ENCODE measurements around the gene KCTD13. TPM values are rescaled to one million over a fixed set of nuclear protein-coding genes. Genes with fewer than 3 reads are reported as not detected.

The KCTD13 gene
- total RNA-seq (2013; cell fraction: nucleolus; rRNA removed), result 59.8 and 76.4 TPM in 2 replicates
- 9.7 and 11.0 TPM in 2 replicates for total RNA-seq (2014; rRNA removed)
- total RNA-seq (2014; rRNA removed; fragmentation: Illumina TruSeq; extraction: Trizol), result 7.2 and 8.5 TPM in 2 replicates
- 20.8 and 29.2 TPM in 2 replicates for total RNA-seq (2021)
- 8.1 TPM for polyA plus RNA-seq (2011; ENCODE audit: low read depth)
- 11.4 and 16.8 TPM in 2 replicates for polyA plus RNA-seq (2011; rRNA removed)
- polyA plus RNA-seq (2011; cell fraction: cytosol; rRNA removed), result 19.3 and 22.6 TPM in 2 replicates
- polyA plus RNA-seq (2011; cell fraction: nucleus; rRNA removed), result 45.9 and 58.0 TPM in 2 replicates
- 14.1 and 14.6 TPM in 2 replicates for polyA plus RNA-seq (2012)
- 8.0 and 12.2 TPM in 2 replicates for polyA plus RNA-seq (2014; fragmentation: Illumina TruSeq; extraction: Trizol)
- 1 to 10 TPM; 3.3 to 3.5 TPM for polyA plus RNA-seq (2014; fragmentation: Nextera tagmentation; extraction: Ambion mirVana)
- 22.1 and 29.2 TPM in 2 replicates for polyA plus RNA-seq (2014; rRNA removed)
- 10 to 100 TPM; 12.8 to 14.5 TPM for polyA plus RNA-seq (2016; fragmentation: Nextera tagmentation; extraction: Ambion mirVana)
- 16.2 and 20.7 TPM in 2 replicates for polyA minus RNA-seq (2011; rRNA and poly(A)+ RNA removed)
- 6.5 and 7.8 TPM in 2 replicates for polyA minus RNA-seq (2011; cell fraction: cytosol; rRNA and poly(A)+ RNA removed)
- polyA minus RNA-seq (2011; cell fraction: nucleus; rRNA and poly(A)+ RNA removed), result 14.5 and 25.4 TPM in 2 replicates
- percentile 77 among the genes with signal in this experiment for Bru-seq, nascent RNA
- percentile 79 among the genes with signal in this experiment for BruChase-seq, experiment 1, labeled RNA remaining after a 6-hour chase
- percentile 83 among the genes with signal in this experiment for BruChase-seq, experiment 2, labeled RNA remaining after a 2-hour chase
- long read RNA-seq, experiment 1, transcript KCTD13-208 (6 exons, 2,528 nt), result major isoform, 5 of 13 reads
- long read RNA-seq, experiment 1, partial matches to known transcripts, result 0 of 13 reads
- long read RNA-seq, experiment 1, other reads (novel, unspliced or antisense), result 7 of 13 reads
- long read RNA-seq, experiment 2, partial matches to known transcripts, result 0 of 1 reads
- long read RNA-seq, experiment 2, other reads (novel, unspliced or antisense), result 1 of 1 reads

- H3K79me2 ChIP-seq (ENCODE audit: control insufficient read depth, insufficient read depth, low read length), result peaks cover 13% of the 10 kb centered on the region
- H3K9me3 ChIP-seq (replicated peaks; ENCODE audit: control insufficient read depth, insufficient read depth, low read length), result no peaks in the 10 kb centered on the region
- FAIRE-seq, result peak; percentile 52
- H3K4me3 ChIP-seq, result peak within 1 kb of the TSS; percentile 97
- ChIA-PET POLR2A (interaction anchor here (0.5 to 2.7 kb wide), 20 partner anchors 8 to 1948 kb away, joined by 3 to 15 read pairs (median 4); partner anchors contain the start of genes ALDOA, HIRIP3, INO80E and PAGR1), SMC1A (ENCODE audit: uncharacterized antibody, unreplicated experiment) (interaction anchor here (0.6 to 1.7 kb wide), 8 partner anchors 9 to 250 kb away, joined by 3 to 5 read pairs (median 4); no protein-coding TSS in a partner anchor), RAD21 (ENCODE audit: unreplicated experiment) (interaction anchor here (0.5 to 1.8 kb wide), 6 partner anchors 35 to 687 kb away, joined by 3 to 9 read pairs (median 4); partner anchors contain the start of genes TAOK2 and TMEM219), CTCF (interaction anchor here (0.7 to 1.7 kb wide), 9 partner anchors 9 to 1334 kb away, joined by 3 to 11 read pairs (median 4); partner anchors contain the start of genes TAOK2 and TMEM219)
- H3K9ac ChIP-seq (ENCODE audit: control insufficient read depth, insufficient read depth, low read length), result peak within 1 kb of the TSS; percentile 95
- H3K36me3 ChIP-seq (ENCODE audit: control insufficient read depth in 2 of 2, insufficient read depth in 2 of 2, low read length in 1 of 2), result peaks cover 0 to 9% of the 10 kb centered on the region in 2 experiments; a peak in 3 of 4 replicates
- peak within 1 kb of the TSS; percentile 99 for H2AFZ ChIP-seq (ENCODE audit: control insufficient read depth, low read depth, low read length)
- H3K4me1 ChIP-seq (ENCODE audit: control insufficient read depth, insufficient read depth, low read length), result peaks cover 11% of the 10 kb centered on the region
- ATAC-seq, result peak; percentile 96
- intact Hi-C loops (cut with micrococcal nuclease; ENCODE audit: unreplicated experiment) (loop anchor here (5.0 to 10.0 kb wide), 2 partner anchors 36 to 61 kb away; partner anchors contain the start of genes CDIPT and TMEM219), in situ Hi-C loops (cut with MboI) (no loop called here)
- H3K27ac ChIP-seq (ENCODE audit: control insufficient read depth, insufficient read depth), result peak within 1 kb of the TSS; percentile 91
- peak; percentile 66 for DNase-seq (ENCODE audit: low read depth, low spot score)
- WGBS (ENCODE audit: insufficient coverage, insufficient replicate concordance, low lambda C conversion rate, missing lambda C conversion rate), result 1% methylated on average over 79 of the region's 89 CpGs
- no peaks in the 10 kb centered on the region for H3K27me3 ChIP-seq (replicated peaks in 1 of 2; ENCODE audit: control insufficient read depth in 2 of 2, insufficient read depth in 2 of 2, low read length in 1 of 2)
- no TSS peak for BruUV-seq (replicated peaks)
- no peaks in the 10 kb centered on the region for H4K20me1 ChIP-seq (ENCODE audit: control insufficient read depth, insufficient read depth)
- peak within 1 kb of the TSS; percentile 99 for H3K4me2 ChIP-seq (ENCODE audit: control insufficient read depth, insufficient read depth)
- TF ChIP-seq RFX5 (IDR thresholded peaks at IDR 0.05; ENCODE audit: low read depth, low read length), result no peak
- peak; percentile 86 for TF ChIP-seq POLR2AphosphoS5 (IDR thresholded peaks at IDR 0.05; ENCODE audit: low read length)
- no peak for TF ChIP-seq NFYA (IDR thresholded peaks at IDR 0.05; ENCODE audit: borderline replicate concordance, low read depth, low read length)
- TF ChIP-seq ZNF622 (IDR thresholded peaks at IDR 0.05), result no peak
- TF ChIP-seq NR2F1 (conservative IDR thresholded peaks at IDR 0.05), result peak; percentile 90
- TF ChIP-seq FOXM1 (IDR thresholded peaks at IDR 0.05; ENCODE audit: low read depth, low read length), result no peak
- TF ChIP-seq SMC3 (IDR thresholded peaks at IDR 0.05; ENCODE audit: borderline replicate concordance, low read length), result no peak
- no peak for TF ChIP-seq IRF5 (IDR thresholded peaks at IDR 0.05; ENCODE audit: borderline replicate concordance)
- no peak for TF ChIP-seq BRCA1 (IDR thresholded peaks at IDR 0.05; ENCODE audit: low read depth, low read length)
- TF ChIP-seq SREBF2 (IDR thresholded peaks at IDR 0.05; ENCODE audit: low read length), result no peak
- TF ChIP-seq E2F4 (IDR thresholded peaks at IDR 0.05; ENCODE audit: low read depth, low read length), result peak; percentile 59; the same call in 1 of the 2 replicates
- TF ChIP-seq NFYB (IDR thresholded peaks at IDR 0.05; ENCODE audit: insufficient read depth, low read depth, low read length), result no peak
- no peak for TF ChIP-seq GABPA (IDR thresholded peaks at IDR 0.05; ENCODE audit: low read depth)
- no peak for TF ChIP-seq PBX3 (IDR thresholded peaks at IDR 0.05; ENCODE audit: insufficient replicate concordance, low read depth, low read length)
Observed at GRCh38 chr16:29925781-29926710, at the start of gene KCTD13. KCTD13 (minus strand) TSS chr16:29926226; CDS start chr16:29926033, 193 bp downstream.

Measured in GM12878 (cell line).